DOHH2 (cell line): ENCODE data around the gene MS4A10.

Source experiments
- H3F3A ChIP-seq: fragments of 200-600 bp; sonication (generic), shearing (Covaris generic); 2 replicates; pipeline ENCODE4 v1.6.0; 2016; ENCODE audit warnings: antibody characterized with exemption, mild to moderate bottlenecking; ENCODE audit not compliant: control insufficient read depth, insufficient read depth
- H3K27ac ChIP-seq: fragments of 200-600 bp; sonication (generic); 2 replicates; pipeline ENCODE4 v1.5.1; 2014; ENCODE audit warnings: low read depth, mild to moderate bottlenecking, low read length, moderate library complexity
- H3K27me3 ChIP-seq: fragments of 200-600 bp; sonication (generic); 2 replicates; pipeline ENCODE4 v1.6.1; 2014; ENCODE audit warnings: mild to moderate bottlenecking, low read length, mixed read lengths; ENCODE audit not compliant: control insufficient read depth
- H3K36me3 ChIP-seq: fragments of 200-600 bp; sonication (generic); 2 replicates; pipeline ENCODE4 v1.6.1; 2014; ENCODE audit warnings: mild to moderate bottlenecking, low read length, moderate library complexity, mixed read lengths; ENCODE audit not compliant: control insufficient read depth
- H3K4me1 ChIP-seq: fragments of 200-600 bp; sonication (generic); 2 replicates; pipeline ENCODE4 v1.6.1; 2014; ENCODE audit warnings: mild to moderate bottlenecking, low read length, mixed read lengths; ENCODE audit not compliant: control insufficient read depth
- H3K4me2 ChIP-seq: fragments of 200-600 bp; sonication (generic); 2 replicates; pipeline ENCODE4 v1.6.0; 2014; ENCODE audit warnings: mild to moderate bottlenecking, low read length, moderate library complexity
- H3K4me3 ChIP-seq: fragments of 200-600 bp; sonication (generic); 2 replicates; pipeline ENCODE4 v1.5.1; 2014; ENCODE audit warnings: mild to moderate bottlenecking, low read length, mixed read lengths
- H3K79me2 ChIP-seq: fragments of 200-600 bp; sonication (generic); 2 replicates; pipeline ENCODE4 v1.6.1; 2014; ENCODE audit warnings: mild to moderate bottlenecking, low read length, mixed read lengths; ENCODE audit not compliant: control insufficient read depth
- H3K9me2 ChIP-seq: fragments of 200-600 bp; sonication (generic); replicated peaks from 2 replicates; pipeline ENCODE4 v1.6.1; 2014; ENCODE audit warnings: mild to moderate bottlenecking, low read length, mixed read lengths; ENCODE audit not compliant: control insufficient read depth
- H3K9me3 ChIP-seq: fragments of 200-600 bp; sonication (generic); 2 replicates; pipeline ENCODE4 v1.6.1; 2014; ENCODE audit warnings: antibody characterized with exemption, low read length, mixed read lengths; ENCODE audit not compliant: control insufficient read depth, insufficient read depth
- H4K20me1 ChIP-seq: fragments of 200-600 bp; sonication (generic); 2 replicates; pipeline ENCODE4 v1.6.0; 2014; ENCODE audit warnings: low read depth, mild to moderate bottlenecking, antibody characterized with exemption, low read length, moderate library complexity; ENCODE audit not compliant: control insufficient read depth, insufficient read depth
- CTCF ChIP-seq: fragments of 200-600 bp; sonication (generic); IDR thresholded peaks from one replicate; pipeline ENCODE4 v1.5.1; 2014; ENCODE audit warnings: antibody characterized with exemption, mild to moderate bottlenecking, low read depth, low read length; ENCODE audit not compliant: poor library complexity, severe bottlenecking
- EZH2phosphoT487 ChIP-seq: fragments of 200-600 bp; sonication (generic); IDR thresholded peaks from 2 replicates; pipeline ENCODE4 v1.6.1; 2017; ENCODE audit warnings: borderline replicate concordance, mild to moderate bottlenecking, antibody characterized with exemption, low read length, moderate library complexity, mixed read lengths

Gene MS4A10

GRCh38 chr11:60771146-60771545, 14.0 kb upstream of the MS4A10 start:
- H3K27ac ChIP-seq = no peak overlapping the region
- peaks cover 14% of the 10 kb centered on the region for H3K27me3 ChIP-seq
- no peaks in the 10 kb centered on the region for H3F3A ChIP-seq
- no peaks in the 10 kb centered on the region for H3K79me2 ChIP-seq
- no peak overlapping the region for H3K4me2 ChIP-seq
- no peaks in the 10 kb centered on the region for H3K9me3 ChIP-seq
- no peak for TF ChIP-seq EZH2phosphoT487
- TF ChIP-seq CTCF = no peak
- no peaks in the 10 kb centered on the region for H4K20me1 ChIP-seq
- H3K36me3 ChIP-seq = no peaks in the 10 kb centered on the region
- peaks cover 6% of the 10 kb centered on the region; the same call in 1 of the 2 replicates for H3K4me1 ChIP-seq
- H3K4me3 ChIP-seq = no peak overlapping the region
- H3K9me2 ChIP-seq = no peaks in the 10 kb centered on the region

GRCh38 chr11:60771879-60772525, 13.1 kb upstream of the MS4A10 start:
- no peak overlapping the region for H3K4me2 ChIP-seq
- H3K27me3 ChIP-seq = peaks cover 14% of the 10 kb centered on the region
- no peaks in the 10 kb centered on the region for H3K79me2 ChIP-seq
- no peak overlapping the region for H3K27ac ChIP-seq
- H3F3A ChIP-seq = no peaks in the 10 kb centered on the region
- H4K20me1 ChIP-seq = no peaks in the 10 kb centered on the region
- no peak for TF ChIP-seq EZH2phosphoT487
- no peak for TF ChIP-seq CTCF
- no peak overlapping the region for H3K4me3 ChIP-seq
- no peaks in the 10 kb centered on the region for H3K9me3 ChIP-seq
- no peaks in the 10 kb centered on the region for H3K36me3 ChIP-seq
- no peaks in the 10 kb centered on the region for H3K9me2 ChIP-seq
- H3K4me1 ChIP-seq = peaks cover 6% of the 10 kb centered on the region; the same call in 1 of the 2 replicates

- H3K27me3 ChIP-seq = peaks cover 15% of the 10 kb centered on the region
- peaks cover 6% of the 10 kb centered on the region; the same call in 1 of the 2 replicates for H3K4me1 ChIP-seq
- H3F3A ChIP-seq = no peaks in the 10 kb centered on the region
- H3K9me2 ChIP-seq = no peaks in the 10 kb centered on the region
- H3K36me3 ChIP-seq = no peaks in the 10 kb centered on the region
- H3K27ac ChIP-seq = no peak overlapping the region
- H3K79me2 ChIP-seq = no peaks in the 10 kb centered on the region
- no peak for TF ChIP-seq CTCF
- no peak for TF ChIP-seq EZH2phosphoT487
- no peaks in the 10 kb centered on the region for H3K9me3 ChIP-seq
- H3K4me2 ChIP-seq = no peak overlapping the region
- H4K20me1 ChIP-seq = no peaks in the 10 kb centered on the region
- no peak overlapping the region for H3K4me3 ChIP-seq
Observed at GRCh38 chr11:60772666-60773065, 12.5 kb upstream of the MS4A10 start.
